HG03571 (cell line): Measurements from ENCODE around the gene ITGAE.
"Not testable (repeated sequence)": the region's sequence is repeated elsewhere in the genome, so short reads cannot be mapped to it uniquely, and the experiment has no call there.

Experiments
- ATAC-seq: cut with Tn5 transposase; IDR thresholded peaks from one replicate; pipeline ENCODE4 v1.9.1; 2021; ENCODE audit not compliant: unreplicated experiment

ITGAE gene

GRCh38 chr17:3761918-3762380, 39.0 kb downstream of the ITGAE start:
- ATAC-seq, result no peak

- ATAC-seq, result no peak
These were observed 39.7 kb downstream of the ITGAE start for GRCh38 chr17:3761036-3761917.

GRCh38 chr17:3759597-3760216, 41.3 kb downstream of the ITGAE start:
- no peak for ATAC-seq

- ATAC-seq, result no peak
These were observed 45.5 kb downstream of the ITGAE start for GRCh38 chr17:3755335-3756030.

- ATAC-seq, result no peak
These were observed 46.3 kb downstream of the ITGAE start for GRCh38 chr17:3754458-3755334.

- no peak for ATAC-seq
These were observed 46.9 kb downstream of the ITGAE start for GRCh38 chr17:3754066-3754457.

- ATAC-seq, result no peak
These were observed 47.4 kb downstream of the ITGAE start for GRCh38 chr17:3753624-3754023.

GRCh38 chr17:3751836-3752235, 49.2 kb downstream of the ITGAE start:
- ATAC-seq, result no peak

GRCh38 chr17:3750926-3751325, 50.1 kb downstream of the ITGAE start:
- ATAC-seq, result no peak

GRCh38 chr17:3750296-3750695, 50.7 kb downstream of the ITGAE start:
- no peak for ATAC-seq

GRCh38 chr17:3748576-3748975, 52.4 kb downstream of the ITGAE start:
- no peak for ATAC-seq

GRCh38 chr17:3747805-3748204, 53.2 kb downstream of the ITGAE start:
- ATAC-seq, result no peak

GRCh38 chr17:3745071-3745470, 55.9 kb downstream of the ITGAE start:
- no peak for ATAC-seq

GRCh38 chr17:3744014-3744413, 57.0 kb downstream of the ITGAE start:
- no peak for ATAC-seq

- ATAC-seq, result no peak
These were observed 60.3 kb downstream of the ITGAE start for GRCh38 chr17:3740611-3741073.

GRCh38 chr17:3739422-3740124, 61.4 kb downstream of the ITGAE start:
- ATAC-seq, result no peak

GRCh38 chr17:3738562-3739295, 62.3 kb downstream of the ITGAE start:
- ATAC-seq, result no peak

- ATAC-seq, result no peak
These were observed 65.5 kb downstream of the ITGAE start for GRCh38 chr17:3735515-3735914.

GRCh38 chr17:3734911-3735276, 66.1 kb downstream of the ITGAE start:
- ATAC-seq, result not testable (repeated sequence)
